ENCODE results near the gene CDK15. TPM values are rescaled to one million over a fixed set of nuclear protein-coding genes. Genes with fewer than 3 reads are reported as not detected.

CDK15 gene
- total and polyA plus RNA-seq, 9 of the 15 experiments (the other 6 are each of a cell fraction or from before 2014, with no cell fraction given), result not detected

DNA sequence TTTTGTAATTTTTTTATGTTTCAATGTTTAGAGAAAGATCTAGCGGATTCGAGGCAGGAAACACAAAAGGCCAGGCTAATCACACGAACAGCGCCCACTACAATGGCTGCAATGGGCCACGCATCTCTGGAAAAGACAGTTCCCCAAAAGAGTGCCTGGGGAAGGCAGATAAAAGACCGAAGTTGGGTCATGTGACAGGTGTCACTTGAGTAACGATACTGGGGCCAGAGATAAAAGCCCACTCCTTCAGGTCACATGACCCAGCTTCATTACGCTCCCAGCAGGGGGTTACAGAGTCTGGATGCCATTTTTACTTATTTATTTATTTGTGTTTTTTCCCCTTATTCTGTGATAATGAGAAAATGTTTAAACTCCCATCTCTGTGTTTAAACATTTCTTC lies 95.4 kb downstream of the CDK15 start (continued):
- TF ChIP-seq, protein P1, sequence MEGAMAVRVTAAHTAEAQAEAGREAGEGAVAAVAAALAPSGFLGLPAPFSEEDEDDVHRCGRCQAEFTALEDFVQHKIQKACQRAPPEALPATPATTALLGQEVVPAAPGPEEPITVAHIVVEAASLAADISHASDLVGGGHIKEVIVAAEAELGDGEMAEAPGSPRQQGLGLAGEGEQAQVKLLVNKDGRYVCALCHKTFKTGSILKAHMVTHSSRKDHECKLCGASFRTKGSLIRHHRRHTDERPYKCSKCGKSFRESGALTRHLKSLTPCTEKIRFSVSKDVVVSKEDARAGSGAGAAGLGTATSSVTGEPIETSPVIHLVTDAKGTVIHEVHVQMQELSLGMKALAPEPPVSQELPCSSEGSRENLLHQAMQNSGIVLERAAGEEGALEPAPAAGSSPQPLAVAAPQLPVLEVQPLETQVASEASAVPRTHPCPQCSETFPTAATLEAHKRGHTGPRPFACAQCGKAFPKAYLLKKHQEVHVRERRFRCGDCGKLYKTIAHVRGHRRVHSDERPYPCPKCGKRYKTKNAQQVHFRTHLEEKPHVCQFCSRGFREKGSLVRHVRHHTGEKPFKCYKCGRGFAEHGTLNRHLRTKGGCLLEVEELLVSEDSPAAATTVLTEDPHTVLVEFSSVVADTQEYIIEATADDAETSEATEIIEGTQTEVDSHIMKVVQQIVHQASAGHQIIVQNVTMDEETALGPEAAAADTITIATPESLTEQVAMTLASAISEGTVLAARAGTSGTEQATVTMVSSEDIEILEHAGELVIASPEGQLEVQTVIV (CRISPR knock-in tag; IDR thresholded peaks at IDR 0.05; ENCODE audit: borderline replicate concordance), result no peak
- peak; percentile 85 for TF ChIP-seq REST (IDR thresholded peaks at IDR 0.05; ENCODE audit: borderline replicate concordance)
- no peak for TF ChIP-seq REST (CRISPR knock-in tag; IDR thresholded peaks at IDR 0.05; ENCODE audit: low read depth)
- no peak for TF ChIP-seq ID3 (CRISPR knock-in tag; IDR thresholded peaks at IDR 0.05)
- 0 out of 2 replicates have a peak, but pooled peaks have one; percentile 42 for TF ChIP-seq ID3 (tag; IDR thresholded peaks at IDR 0.05)
- peak; percentile 98 for TF ChIP-seq CBFA2T3 (IDR thresholded peaks at IDR 0.05)
- TF ChIP-seq RUNX1 (IDR thresholded peaks at IDR 0.05; ENCODE audit: low read depth), result no peak
- peak; percentile 99 for TF ChIP-seq TFE3 (CRISPR knock-in tag; IDR thresholded peaks at IDR 0.05)
- TF ChIP-seq, protein P2, sequence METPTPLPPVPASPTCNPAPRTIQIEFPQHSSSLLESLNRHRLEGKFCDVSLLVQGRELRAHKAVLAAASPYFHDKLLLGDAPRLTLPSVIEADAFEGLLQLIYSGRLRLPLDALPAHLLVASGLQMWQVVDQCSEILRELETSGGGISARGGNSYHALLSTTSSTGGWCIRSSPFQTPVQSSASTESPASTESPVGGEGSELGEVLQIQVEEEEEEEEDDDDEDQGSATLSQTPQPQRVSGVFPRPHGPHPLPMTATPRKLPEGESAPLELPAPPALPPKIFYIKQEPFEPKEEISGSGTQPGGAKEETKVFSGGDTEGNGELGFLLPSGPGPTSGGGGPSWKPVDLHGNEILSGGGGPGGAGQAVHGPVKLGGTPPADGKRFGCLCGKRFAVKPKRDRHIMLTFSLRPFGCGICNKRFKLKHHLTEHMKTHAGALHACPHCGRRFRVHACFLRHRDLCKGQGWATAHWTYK (CRISPR knock-in tag; IDR thresholded peaks at IDR 0.05), result no peak
- peak in 1 of 2 experiments; percentile 86; a peak in 3 of 4 replicates for TF ChIP-seq RCOR1 (IDR thresholded peaks at IDR 0.05; ENCODE audit: borderline replicate concordance in 1 of 2, low read depth in 2 of 2, low read length in 2 of 2)
- no peak for TF ChIP-seq ZNF551 (CRISPR knock-in tag; IDR thresholded peaks at IDR 0.05)
- no peak for TF ChIP-seq NR2C2 (CRISPR knock-in tag; IDR thresholded peaks at IDR 0.05)
- no peak for TF ChIP-seq NR2C2 (tag; IDR thresholded peaks at IDR 0.05)
- 0 out of 2 replicates have a peak, but pooled peaks have one; percentile 49 for TF ChIP-seq ZKSCAN8 (CRISPR knock-in tag; IDR thresholded peaks at IDR 0.05)

Data from K562 (cell line).